ENCODE results near the gene MAP4K2. TPM values are rescaled to one million over a fixed set of nuclear protein-coding genes. Genes with fewer than 3 reads are reported as not detected.

MAP4K2 gene
- total RNA-seq, 1 experiment from 2014 or later, result 24.5 TPM

DNA sequence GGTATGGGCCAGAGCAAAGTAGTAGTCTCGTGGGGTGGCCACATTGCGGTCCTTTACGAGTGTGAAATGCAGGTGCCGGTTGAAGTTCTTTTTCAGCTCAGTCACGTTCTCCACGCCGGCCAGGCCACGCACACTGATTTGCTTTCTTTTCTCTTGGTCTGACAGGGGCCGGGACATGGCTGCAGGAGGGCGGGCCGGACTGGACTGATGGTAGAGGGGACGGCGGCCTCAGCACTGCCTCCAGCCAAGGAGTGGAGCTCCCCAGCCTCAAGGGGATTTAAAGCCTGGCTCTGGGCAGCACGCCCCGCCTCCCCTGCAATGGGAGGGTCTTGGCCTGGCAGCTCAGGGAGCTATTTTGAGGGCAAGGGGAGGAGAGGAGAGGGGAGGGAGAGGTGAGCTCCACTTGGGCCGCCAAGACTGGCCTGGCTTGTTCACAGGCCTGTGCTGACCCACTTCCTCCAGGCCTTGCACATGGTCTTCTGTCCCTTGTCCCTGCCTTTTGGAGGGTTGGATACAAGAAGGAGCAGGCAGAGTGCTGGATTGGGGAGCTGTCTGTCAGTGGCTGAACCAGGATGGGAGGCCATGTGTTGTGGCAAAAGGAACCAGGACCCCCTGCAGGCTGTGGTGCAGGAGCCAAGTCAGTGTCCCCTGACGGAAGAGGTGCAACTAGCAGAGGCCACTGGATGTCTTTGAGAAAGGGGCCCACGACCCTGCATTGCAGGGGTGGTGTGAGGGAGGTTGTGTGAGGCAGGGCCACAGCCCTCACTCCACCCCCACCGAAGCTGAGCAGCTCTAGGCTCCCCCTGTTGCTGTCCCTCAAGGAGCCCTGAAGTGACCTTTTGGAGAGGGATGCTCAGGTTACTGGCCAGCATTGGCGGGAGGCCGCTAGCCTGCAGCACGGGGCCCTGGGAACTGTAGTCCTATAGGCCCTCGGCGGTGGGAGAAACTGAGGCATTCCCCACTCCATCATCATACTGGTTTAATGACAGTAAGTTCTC is 43.0 kb downstream of the MAP4K2 start, which contains the start of gene PYGM (continued):
- TF ChIP-seq, protein P1, sequence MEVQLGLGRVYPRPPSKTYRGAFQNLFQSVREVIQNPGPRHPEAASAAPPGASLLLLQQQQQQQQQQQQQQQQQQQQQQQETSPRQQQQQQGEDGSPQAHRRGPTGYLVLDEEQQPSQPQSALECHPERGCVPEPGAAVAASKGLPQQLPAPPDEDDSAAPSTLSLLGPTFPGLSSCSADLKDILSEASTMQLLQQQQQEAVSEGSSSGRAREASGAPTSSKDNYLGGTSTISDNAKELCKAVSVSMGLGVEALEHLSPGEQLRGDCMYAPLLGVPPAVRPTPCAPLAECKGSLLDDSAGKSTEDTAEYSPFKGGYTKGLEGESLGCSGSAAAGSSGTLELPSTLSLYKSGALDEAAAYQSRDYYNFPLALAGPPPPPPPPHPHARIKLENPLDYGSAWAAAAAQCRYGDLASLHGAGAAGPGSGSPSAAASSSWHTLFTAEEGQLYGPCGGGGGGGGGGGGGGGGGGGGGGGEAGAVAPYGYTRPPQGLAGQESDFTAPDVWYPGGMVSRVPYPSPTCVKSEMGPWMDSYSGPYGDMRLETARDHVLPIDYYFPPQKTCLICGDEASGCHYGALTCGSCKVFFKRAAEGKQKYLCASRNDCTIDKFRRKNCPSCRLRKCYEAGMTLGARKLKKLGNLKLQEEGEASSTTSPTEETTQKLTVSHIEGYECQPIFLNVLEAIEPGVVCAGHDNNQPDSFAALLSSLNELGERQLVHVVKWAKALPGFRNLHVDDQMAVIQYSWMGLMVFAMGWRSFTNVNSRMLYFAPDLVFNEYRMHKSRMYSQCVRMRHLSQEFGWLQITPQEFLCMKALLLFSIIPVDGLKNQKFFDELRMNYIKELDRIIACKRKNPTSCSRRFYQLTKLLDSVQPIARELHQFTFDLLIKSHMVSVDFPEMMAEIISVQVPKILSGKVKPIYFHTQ (CRISPR knock-in tag; IDR thresholded peaks at IDR 0.05), result no peak
- TF ChIP-seq, protein P2, sequence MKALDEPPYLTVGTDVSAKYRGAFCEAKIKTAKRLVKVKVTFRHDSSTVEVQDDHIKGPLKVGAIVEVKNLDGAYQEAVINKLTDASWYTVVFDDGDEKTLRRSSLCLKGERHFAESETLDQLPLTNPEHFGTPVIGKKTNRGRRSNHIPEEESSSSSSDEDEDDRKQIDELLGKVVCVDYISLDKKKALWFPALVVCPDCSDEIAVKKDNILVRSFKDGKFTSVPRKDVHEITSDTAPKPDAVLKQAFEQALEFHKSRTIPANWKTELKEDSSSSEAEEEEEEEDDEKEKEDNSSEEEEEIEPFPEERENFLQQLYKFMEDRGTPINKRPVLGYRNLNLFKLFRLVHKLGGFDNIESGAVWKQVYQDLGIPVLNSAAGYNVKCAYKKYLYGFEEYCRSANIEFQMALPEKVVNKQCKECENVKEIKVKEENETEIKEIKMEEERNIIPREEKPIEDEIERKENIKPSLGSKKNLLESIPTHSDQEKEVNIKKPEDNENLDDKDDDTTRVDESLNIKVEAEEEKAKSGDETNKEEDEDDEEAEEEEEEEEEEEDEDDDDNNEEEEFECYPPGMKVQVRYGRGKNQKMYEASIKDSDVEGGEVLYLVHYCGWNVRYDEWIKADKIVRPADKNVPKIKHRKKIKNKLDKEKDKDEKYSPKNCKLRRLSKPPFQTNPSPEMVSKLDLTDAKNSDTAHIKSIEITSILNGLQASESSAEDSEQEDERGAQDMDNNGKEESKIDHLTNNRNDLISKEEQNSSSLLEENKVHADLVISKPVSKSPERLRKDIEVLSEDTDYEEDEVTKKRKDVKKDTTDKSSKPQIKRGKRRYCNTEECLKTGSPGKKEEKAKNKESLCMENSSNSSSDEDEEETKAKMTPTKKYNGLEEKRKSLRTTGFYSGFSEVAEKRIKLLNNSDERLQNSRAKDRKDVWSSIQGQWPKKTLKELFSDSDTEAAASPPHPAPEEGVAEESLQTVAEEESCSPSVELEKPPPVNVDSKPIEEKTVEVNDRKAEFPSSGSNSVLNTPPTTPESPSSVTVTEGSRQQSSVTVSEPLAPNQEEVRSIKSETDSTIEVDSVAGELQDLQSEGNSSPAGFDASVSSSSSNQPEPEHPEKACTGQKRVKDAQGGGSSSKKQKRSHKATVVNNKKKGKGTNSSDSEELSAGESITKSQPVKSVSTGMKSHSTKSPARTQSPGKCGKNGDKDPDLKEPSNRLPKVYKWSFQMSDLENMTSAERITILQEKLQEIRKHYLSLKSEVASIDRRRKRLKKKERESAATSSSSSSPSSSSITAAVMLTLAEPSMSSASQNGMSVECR (CRISPR knock-in tag; IDR thresholded peaks at IDR 0.05; ENCODE audit: borderline replicate concordance), result no peak
- TF ChIP-seq ZNF671 (CRISPR knock-in tag; IDR thresholded peaks at IDR 0.05) (no peak), NFATC4 (CRISPR knock-in tag; IDR thresholded peaks at IDR 0.05) (no peak), FOXP1 (CRISPR knock-in tag; IDR thresholded peaks at IDR 0.05; ENCODE audit: borderline replicate concordance) (peak; percentile 45; the same call in 1 of the 2 replicates), CREB1 (CRISPR knock-in tag; IDR thresholded peaks at IDR 0.05) (no peak), JUN (CRISPR knock-in tag; IDR thresholded peaks at IDR 0.05) (no peak), SMAD4 (CRISPR knock-in tag; IDR thresholded peaks at IDR 0.05) (no peak), ZNF416 (CRISPR knock-in tag; IDR thresholded peaks at IDR 0.05) (0 out of 2 replicates have a peak, but pooled peaks have one; percentile 5), ATF2 (CRISPR knock-in tag; IDR thresholded peaks at IDR 0.05; ENCODE audit: borderline replicate concordance, low read depth) (no peak), TCF7 (CRISPR knock-in tag; IDR thresholded peaks at IDR 0.05; ENCODE audit: low read depth) (no peak), NR3C1 (CRISPR knock-in tag; conservative IDR thresholded peaks at IDR 0.05; ENCODE audit: low read depth) (no peak), TEAD1 (CRISPR knock-in tag; IDR thresholded peaks at IDR 0.05) (no peak), CREM (CRISPR knock-in tag; IDR thresholded peaks at IDR 0.05) (peak; percentile 48; the same call in 1 of the 2 replicates), FOXJ3 (CRISPR knock-in tag; IDR thresholded peaks at IDR 0.05; ENCODE audit: borderline replicate concordance) (no peak), HMGXB4 (CRISPR knock-in tag; IDR thresholded peaks at IDR 0.05) (no peak), NFYB (CRISPR knock-in tag; conservative IDR thresholded peaks at IDR 0.05; ENCODE audit: low read depth) (no peak), MYBL2 (CRISPR knock-in tag; IDR thresholded peaks at IDR 0.05) (no peak), SMAD3 (CRISPR knock-in tag; IDR thresholded peaks at IDR 0.05; ENCODE audit: borderline replicate concordance) (no peak)
- TF ChIP-seq, protein P3, sequence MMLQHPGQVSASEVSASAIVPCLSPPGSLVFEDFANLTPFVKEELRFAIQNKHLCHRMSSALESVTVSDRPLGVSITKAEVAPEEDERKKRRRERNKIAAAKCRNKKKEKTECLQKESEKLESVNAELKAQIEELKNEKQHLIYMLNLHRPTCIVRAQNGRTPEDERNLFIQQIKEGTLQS (CRISPR knock-in tag; conservative IDR thresholded peaks at IDR 0.05), result no peak
- TF ChIP-seq, protein P4, sequence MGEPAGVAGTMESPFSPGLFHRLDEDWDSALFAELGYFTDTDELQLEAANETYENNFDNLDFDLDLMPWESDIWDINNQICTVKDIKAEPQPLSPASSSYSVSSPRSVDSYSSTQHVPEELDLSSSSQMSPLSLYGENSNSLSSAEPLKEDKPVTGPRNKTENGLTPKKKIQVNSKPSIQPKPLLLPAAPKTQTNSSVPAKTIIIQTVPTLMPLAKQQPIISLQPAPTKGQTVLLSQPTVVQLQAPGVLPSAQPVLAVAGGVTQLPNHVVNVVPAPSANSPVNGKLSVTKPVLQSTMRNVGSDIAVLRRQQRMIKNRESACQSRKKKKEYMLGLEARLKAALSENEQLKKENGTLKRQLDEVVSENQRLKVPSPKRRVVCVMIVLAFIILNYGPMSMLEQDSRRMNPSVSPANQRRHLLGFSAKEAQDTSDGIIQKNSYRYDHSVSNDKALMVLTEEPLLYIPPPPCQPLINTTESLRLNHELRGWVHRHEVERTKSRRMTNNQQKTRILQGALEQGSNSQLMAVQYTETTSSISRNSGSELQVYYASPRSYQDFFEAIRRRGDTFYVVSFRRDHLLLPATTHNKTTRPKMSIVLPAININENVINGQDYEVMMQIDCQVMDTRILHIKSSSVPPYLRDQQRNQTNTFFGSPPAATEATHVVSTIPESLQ (CRISPR knock-in tag; IDR thresholded peaks at IDR 0.05), result no peak
- TF ChIP-seq, protein P5, sequence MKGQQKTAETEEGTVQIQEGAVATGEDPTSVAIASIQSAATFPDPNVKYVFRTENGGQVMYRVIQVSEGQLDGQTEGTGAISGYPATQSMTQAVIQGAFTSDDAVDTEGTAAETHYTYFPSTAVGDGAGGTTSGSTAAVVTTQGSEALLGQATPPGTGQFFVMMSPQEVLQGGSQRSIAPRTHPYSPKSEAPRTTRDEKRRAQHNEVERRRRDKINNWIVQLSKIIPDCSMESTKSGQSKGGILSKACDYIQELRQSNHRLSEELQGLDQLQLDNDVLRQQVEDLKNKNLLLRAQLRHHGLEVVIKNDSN (CRISPR knock-in tag; IDR thresholded peaks at IDR 0.05), result 0 out of 2 replicates have a peak, but pooled peaks have one; percentile 11
